ENCODE data around the gene COL28A1.
A peak's percentile ranks its signal among the peaks of the same experiment; 100 is the strongest.

COL28A1 gene

DNA sequence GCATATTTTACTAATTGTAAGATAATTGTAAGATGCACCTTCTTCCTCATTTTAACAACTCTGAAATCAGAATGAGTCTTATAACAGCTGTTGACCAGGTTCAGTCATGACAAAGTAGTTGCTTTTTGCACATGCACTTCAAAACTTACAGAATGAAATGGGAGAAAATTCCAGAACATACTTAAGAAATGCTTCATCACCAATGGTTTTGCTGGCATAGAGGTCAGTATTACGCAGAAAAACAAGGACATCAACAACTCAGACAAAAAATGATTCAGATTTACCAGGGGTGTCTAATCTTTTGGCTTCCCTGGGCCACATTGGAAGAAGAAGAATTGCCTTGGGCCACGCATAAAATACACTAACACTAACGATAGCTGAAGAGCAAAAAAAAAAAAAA lies 13.3 kb downstream of the COL28A1 start:
- H3K27me3 ChIP-seq (ENCODE audit: insufficient read depth, low read length, poor library complexity, severe bottlenecking): no peaks in the 10 kb centered on the region
- no peaks in the 10 kb centered on the region for H4K20me1 ChIP-seq (ENCODE audit: insufficient read depth, low read length, poor library complexity, severe bottlenecking)
- no peaks in the 10 kb centered on the region for H3F3A ChIP-seq (ENCODE audit: low read depth)
- no peaks in the 10 kb centered on the region for H3K9me3 ChIP-seq (ENCODE audit: insufficient read depth, low read depth, low read length)
- H3K4me3 ChIP-seq (ENCODE audit: low read length, poor library complexity, severe bottlenecking): no peak overlapping the region
- H2AFZ ChIP-seq (ENCODE audit: low read length): no peak overlapping the region
- no peaks in the 10 kb centered on the region for H3K79me2 ChIP-seq (ENCODE audit: insufficient read depth, low read length)
- no peaks in the 10 kb centered on the region for H3K36me3 ChIP-seq (ENCODE audit: insufficient read depth, low read length)
- peaks cover 10% of the 10 kb centered on the region for H3K4me1 ChIP-seq (ENCODE audit: insufficient read depth, low read length, poor library complexity, severe bottlenecking)
- no peak overlapping the region for H3K9ac ChIP-seq (ENCODE audit: low read depth, low read length, poor library complexity, severe bottlenecking)
- H3K4me2 ChIP-seq (ENCODE audit: low read depth, low read length, poor library complexity, severe bottlenecking): no peak overlapping the region
- H3K9me2 ChIP-seq (replicated peaks; ENCODE audit: low read depth, low read length): no peaks in the 10 kb centered on the region
- no peak for TF ChIP-seq CTCF (conservative IDR thresholded peaks at IDR 0.05; ENCODE audit: low read length)
- no peak for TF ChIP-seq EZH2phosphoT487 (IDR thresholded peaks at IDR 0.05; ENCODE audit: borderline replicate concordance)

GRCh38 chr7:7521259-7521658 lies 14.4 kb downstream of the COL28A1 start:
- H2AFZ ChIP-seq (ENCODE audit: low read length): peak overlapping the region; percentile 63
- H3K4me1 ChIP-seq (ENCODE audit: insufficient read depth, low read length, poor library complexity, severe bottlenecking): peaks cover 10% of the 10 kb centered on the region
- H3K36me3 ChIP-seq (ENCODE audit: insufficient read depth, low read length): no peaks in the 10 kb centered on the region

DNA sequence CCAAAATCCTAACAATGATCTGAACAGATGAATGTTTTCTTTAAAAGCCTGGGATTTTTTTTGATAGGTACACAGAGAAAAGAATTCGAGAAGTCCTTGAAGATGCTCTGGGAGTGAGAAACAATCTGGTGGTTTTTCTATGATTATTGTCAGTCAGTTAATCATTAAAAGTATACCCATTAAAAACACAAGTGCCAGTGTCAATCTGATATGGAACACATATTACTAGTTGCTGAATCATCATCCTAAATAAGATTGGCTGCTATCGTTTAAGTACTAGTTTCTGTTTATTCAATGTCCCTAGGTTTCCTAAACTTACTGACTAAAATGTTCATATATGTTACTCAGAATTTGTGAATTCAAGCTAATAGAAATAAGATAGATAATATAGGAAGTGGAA lies 16.1 kb downstream of the COL28A1 start:
- no peaks in the 10 kb centered on the region for H4K20me1 ChIP-seq (ENCODE audit: insufficient read depth, low read length, poor library complexity, severe bottlenecking)
- no peaks in the 10 kb centered on the region for H3K27me3 ChIP-seq (ENCODE audit: insufficient read depth, low read length, poor library complexity, severe bottlenecking)
- no peak overlapping the region for H3K4me2 ChIP-seq (ENCODE audit: low read depth, low read length, poor library complexity, severe bottlenecking)
- H3K79me2 ChIP-seq (ENCODE audit: insufficient read depth, low read length): no peaks in the 10 kb centered on the region
- H3K9me3 ChIP-seq (ENCODE audit: insufficient read depth, low read depth, low read length): no peaks in the 10 kb centered on the region
- TF ChIP-seq EZH2phosphoT487 (IDR thresholded peaks at IDR 0.05; ENCODE audit: borderline replicate concordance) (no peak), CTCF (conservative IDR thresholded peaks at IDR 0.05; ENCODE audit: low read length) (no peak)
- H3K9ac ChIP-seq (ENCODE audit: low read depth, low read length, poor library complexity, severe bottlenecking): no peak overlapping the region
- no peak overlapping the region for H2AFZ ChIP-seq (ENCODE audit: low read length)
- no peaks in the 10 kb centered on the region for H3F3A ChIP-seq (ENCODE audit: low read depth)
- H3K4me1 ChIP-seq (ENCODE audit: insufficient read depth, low read length, poor library complexity, severe bottlenecking): peaks cover 10% of the 10 kb centered on the region
- no peaks in the 10 kb centered on the region for H3K9me2 ChIP-seq (replicated peaks; ENCODE audit: low read depth, low read length)
- no peak overlapping the region for H3K4me3 ChIP-seq (ENCODE audit: low read length, poor library complexity, severe bottlenecking)
- H3K36me3 ChIP-seq (ENCODE audit: insufficient read depth, low read length): no peaks in the 10 kb centered on the region

More at GRCh38 chr7:7521259-7521658, 14.4 kb downstream of the COL28A1 start:
- no peaks in the 10 kb centered on the region for H4K20me1 ChIP-seq (ENCODE audit: insufficient read depth, low read length, poor library complexity, severe bottlenecking)
- H3K4me3 ChIP-seq (ENCODE audit: low read length, poor library complexity, severe bottlenecking): no peak overlapping the region
- H3K79me2 ChIP-seq (ENCODE audit: insufficient read depth, low read length): no peaks in the 10 kb centered on the region
- H3K4me2 ChIP-seq (ENCODE audit: low read depth, low read length, poor library complexity, severe bottlenecking): no peak overlapping the region
- no peaks in the 10 kb centered on the region for H3K9me3 ChIP-seq (ENCODE audit: insufficient read depth, low read depth, low read length)
- no peaks in the 10 kb centered on the region for H3K9me2 ChIP-seq (replicated peaks; ENCODE audit: low read depth, low read length)
- no peak overlapping the region for H3K9ac ChIP-seq (ENCODE audit: low read depth, low read length, poor library complexity, severe bottlenecking)
- no peaks in the 10 kb centered on the region for H3F3A ChIP-seq (ENCODE audit: low read depth)
- no peaks in the 10 kb centered on the region for H3K27me3 ChIP-seq (ENCODE audit: insufficient read depth, low read length, poor library complexity, severe bottlenecking)
- no peak for TF ChIP-seq EZH2phosphoT487 (IDR thresholded peaks at IDR 0.05; ENCODE audit: borderline replicate concordance)
- peak; percentile 28 for TF ChIP-seq CTCF (conservative IDR thresholded peaks at IDR 0.05; ENCODE audit: low read length)
